DOHH2 (cell line): ENCODE measurements around the gene SVOPL.

ENCODE experiments used
- H3F3A ChIP-seq: fragments of 200-600 bp; sonication (generic), shearing (Covaris generic); 2 replicates; pipeline ENCODE4 v1.6.0; 2016; ENCODE audit warnings: antibody characterized with exemption, mild to moderate bottlenecking; ENCODE audit not compliant: control insufficient read depth, insufficient read depth
- H3K27ac ChIP-seq: fragments of 200-600 bp; sonication (generic); 2 replicates; pipeline ENCODE4 v1.5.1; 2014; ENCODE audit warnings: low read depth, mild to moderate bottlenecking, low read length, moderate library complexity
- H3K27me3 ChIP-seq: fragments of 200-600 bp; sonication (generic); 2 replicates; pipeline ENCODE4 v1.6.1; 2014; ENCODE audit warnings: mild to moderate bottlenecking, low read length, mixed read lengths; ENCODE audit not compliant: control insufficient read depth
- H3K36me3 ChIP-seq: fragments of 200-600 bp; sonication (generic); 2 replicates; pipeline ENCODE4 v1.6.1; 2014; ENCODE audit warnings: mild to moderate bottlenecking, low read length, moderate library complexity, mixed read lengths; ENCODE audit not compliant: control insufficient read depth
- H3K4me1 ChIP-seq: fragments of 200-600 bp; sonication (generic); 2 replicates; pipeline ENCODE4 v1.6.1; 2014; ENCODE audit warnings: mild to moderate bottlenecking, low read length, mixed read lengths; ENCODE audit not compliant: control insufficient read depth
- H3K4me2 ChIP-seq: fragments of 200-600 bp; sonication (generic); 2 replicates; pipeline ENCODE4 v1.6.0; 2014; ENCODE audit warnings: mild to moderate bottlenecking, low read length, moderate library complexity
- H3K4me3 ChIP-seq: fragments of 200-600 bp; sonication (generic); 2 replicates; pipeline ENCODE4 v1.5.1; 2014; ENCODE audit warnings: mild to moderate bottlenecking, low read length, mixed read lengths
- H3K79me2 ChIP-seq: fragments of 200-600 bp; sonication (generic); 2 replicates; pipeline ENCODE4 v1.6.1; 2014; ENCODE audit warnings: mild to moderate bottlenecking, low read length, mixed read lengths; ENCODE audit not compliant: control insufficient read depth
- H3K9me2 ChIP-seq: fragments of 200-600 bp; sonication (generic); replicated peaks from 2 replicates; pipeline ENCODE4 v1.6.1; 2014; ENCODE audit warnings: mild to moderate bottlenecking, low read length, mixed read lengths; ENCODE audit not compliant: control insufficient read depth
- H3K9me3 ChIP-seq: fragments of 200-600 bp; sonication (generic); 2 replicates; pipeline ENCODE4 v1.6.1; 2014; ENCODE audit warnings: antibody characterized with exemption, low read length, mixed read lengths; ENCODE audit not compliant: control insufficient read depth, insufficient read depth
- H4K20me1 ChIP-seq: fragments of 200-600 bp; sonication (generic); 2 replicates; pipeline ENCODE4 v1.6.0; 2014; ENCODE audit warnings: low read depth, mild to moderate bottlenecking, antibody characterized with exemption, low read length, moderate library complexity; ENCODE audit not compliant: control insufficient read depth, insufficient read depth
- CTCF ChIP-seq: fragments of 200-600 bp; sonication (generic); IDR thresholded peaks from one replicate; pipeline ENCODE4 v1.5.1; 2014; ENCODE audit warnings: antibody characterized with exemption, mild to moderate bottlenecking, low read depth, low read length; ENCODE audit not compliant: poor library complexity, severe bottlenecking
- EZH2phosphoT487 ChIP-seq: fragments of 200-600 bp; sonication (generic); IDR thresholded peaks from 2 replicates; pipeline ENCODE4 v1.6.1; 2017; ENCODE audit warnings: borderline replicate concordance, mild to moderate bottlenecking, antibody characterized with exemption, low read length, moderate library complexity, mixed read lengths

Gene SVOPL

DNA sequence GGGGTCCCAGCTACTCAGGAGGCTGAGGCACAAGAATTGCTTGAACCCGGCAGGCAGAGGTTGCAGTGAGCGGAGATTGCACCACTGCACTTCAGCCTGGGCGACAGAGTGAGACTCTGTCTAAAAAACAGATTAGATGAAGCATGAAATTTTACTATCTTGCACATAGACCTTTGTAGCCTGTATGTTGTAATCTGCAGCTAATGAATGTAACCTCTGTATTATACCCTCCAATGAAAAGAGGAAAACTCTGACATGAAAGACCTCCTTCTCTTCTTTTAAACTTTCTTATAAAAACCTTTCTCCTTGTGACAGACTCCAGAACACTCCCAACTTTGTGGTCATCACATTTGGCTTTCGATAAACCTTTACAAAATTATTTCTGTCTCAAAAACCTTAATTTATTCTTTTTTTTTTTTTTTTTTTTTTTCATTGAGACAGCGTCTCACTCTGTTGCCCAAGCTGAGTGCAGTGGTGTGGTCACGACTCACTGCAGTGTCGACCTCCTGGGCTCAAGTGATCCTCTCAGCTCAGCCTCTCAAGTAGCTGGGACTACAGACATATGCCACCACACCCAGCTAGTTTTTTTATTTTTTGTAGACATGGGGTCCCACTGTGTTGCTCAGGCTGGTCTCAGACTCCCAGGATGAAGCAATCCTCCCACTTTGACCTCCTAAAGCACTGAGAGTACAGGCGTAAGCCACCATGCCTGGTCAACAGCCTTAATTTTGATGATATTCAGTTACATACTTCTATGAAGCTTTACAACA is 97.4 kb downstream of the SVOPL start:
- Histone ChIP-seq H4K20me1 (no peaks in the 10 kb centered on the region), H3K27ac (no peak overlapping the region), H3K4me1 (no peaks in the 10 kb centered on the region), H3K4me3 (no peak overlapping the region), H3F3A (no peaks in the 10 kb centered on the region), H3K4me2 (no peak overlapping the region), H3K36me3 (no peaks in the 10 kb centered on the region), H3K27me3 (peaks cover 2% of the 10 kb centered on the region; the same call in 1 of the 2 replicates), H3K79me2 (no peaks in the 10 kb centered on the region), H3K9me2 (no peaks in the 10 kb centered on the region), H3K9me3 (no peaks in the 10 kb centered on the region; the same call in 1 of the 2 replicates)
- TF ChIP-seq CTCF = no peak

DNA sequence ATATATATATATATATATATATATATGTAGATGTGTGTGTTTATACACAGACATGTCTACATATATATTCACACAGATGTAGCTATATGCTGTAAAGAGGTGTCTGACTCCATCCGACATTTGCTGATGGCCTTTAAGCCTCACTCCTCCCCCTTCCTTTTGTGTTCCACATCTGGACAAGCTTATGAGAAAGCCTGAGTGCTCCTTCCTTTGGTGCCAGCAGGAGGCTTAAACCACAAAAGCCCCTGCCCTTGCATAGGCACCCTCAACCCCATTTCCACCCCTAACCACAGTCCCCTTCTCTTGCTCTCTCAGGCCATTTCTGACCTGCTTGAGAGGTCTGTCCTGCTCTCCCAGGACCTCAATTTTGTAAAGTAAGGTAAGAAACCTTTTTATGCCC is 98.7 kb downstream of the SVOPL start:
- H3K9me3 ChIP-seq = no peaks in the 10 kb centered on the region; the same call in 1 of the 2 replicates
- H3K4me3 ChIP-seq = no peak overlapping the region
- H3K79me2 ChIP-seq = no peaks in the 10 kb centered on the region
- no peaks in the 10 kb centered on the region for H3F3A ChIP-seq
- H4K20me1 ChIP-seq = no peaks in the 10 kb centered on the region
- no peaks in the 10 kb centered on the region for H3K4me1 ChIP-seq
- H3K27ac ChIP-seq = no peak overlapping the region
- no peaks in the 10 kb centered on the region for H3K9me2 ChIP-seq
- no peak overlapping the region for H3K4me2 ChIP-seq
- peaks cover 2% of the 10 kb centered on the region; the same call in 1 of the 2 replicates for H3K27me3 ChIP-seq
- TF ChIP-seq EZH2phosphoT487 (no peak), CTCF (no peak)
- no peaks in the 10 kb centered on the region for H3K36me3 ChIP-seq

DNA sequence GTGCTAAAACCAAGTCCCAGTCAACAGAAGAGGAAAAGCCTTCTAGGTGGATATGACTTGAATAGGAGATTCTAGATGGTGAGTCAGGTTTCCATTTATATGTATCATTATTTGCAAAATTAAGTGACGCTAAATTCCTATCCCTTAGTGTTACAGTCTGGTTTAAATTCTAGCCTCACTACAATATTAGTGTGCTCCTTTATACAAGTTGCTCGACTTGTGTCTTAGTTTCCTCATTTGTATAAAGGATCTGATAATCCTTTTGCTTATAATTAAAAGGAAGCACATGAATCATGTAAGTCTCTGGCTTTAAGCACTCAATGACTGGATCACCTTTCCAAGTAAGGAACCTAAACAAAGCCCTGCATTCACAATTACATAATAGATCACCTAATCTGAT is 105.7 kb downstream of the SVOPL start:
- Histone ChIP-seq H3K4me3 (no peak overlapping the region), H3K9me2 (no peaks in the 10 kb centered on the region), H3K79me2 (no peaks in the 10 kb centered on the region), H3K4me2 (no peak overlapping the region), H3K4me1 (no peaks in the 10 kb centered on the region), H4K20me1 (no peaks in the 10 kb centered on the region), H3K27ac (no peak overlapping the region), H3K27me3 (no peaks in the 10 kb centered on the region), H3F3A (no peaks in the 10 kb centered on the region), H3K9me3 (no peaks in the 10 kb centered on the region), H3K36me3 (no peaks in the 10 kb centered on the region)
- no peak for TF ChIP-seq CTCF
